GM19099 (cell line): ENCODE measurements around the gene LAMA2.

Source experiments
- POLR2A ChIP-seq: IDR thresholded peaks from 3 replicates; pipeline ENCODE4 v1.6.1; 2011; ENCODE audit warnings: low read depth; ENCODE audit not compliant: insufficient read length; ENCODE audit errors: extremely low read depth

The LAMA2 gene

DNA sequence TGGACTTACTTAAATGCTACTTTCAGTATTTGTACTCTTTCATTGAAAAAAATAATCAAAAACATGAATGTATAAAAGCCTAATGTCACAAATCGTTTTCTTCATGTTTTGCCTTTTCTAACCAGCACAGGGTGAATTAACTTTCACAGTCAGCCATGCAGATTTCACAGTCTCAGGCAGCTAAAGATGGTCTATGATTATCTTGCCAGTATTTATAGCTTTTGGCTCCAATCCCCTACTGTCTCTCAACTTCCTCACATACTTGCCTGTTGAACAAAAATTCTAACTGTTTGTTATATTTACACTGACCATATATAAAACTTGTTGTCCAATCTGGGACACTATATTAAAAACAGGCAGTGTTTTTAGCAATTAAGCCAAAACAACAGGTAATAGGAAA lies 468.9 kb downstream of the LAMA2 start:
- TF ChIP-seq POLR2A, result no peak

DNA sequence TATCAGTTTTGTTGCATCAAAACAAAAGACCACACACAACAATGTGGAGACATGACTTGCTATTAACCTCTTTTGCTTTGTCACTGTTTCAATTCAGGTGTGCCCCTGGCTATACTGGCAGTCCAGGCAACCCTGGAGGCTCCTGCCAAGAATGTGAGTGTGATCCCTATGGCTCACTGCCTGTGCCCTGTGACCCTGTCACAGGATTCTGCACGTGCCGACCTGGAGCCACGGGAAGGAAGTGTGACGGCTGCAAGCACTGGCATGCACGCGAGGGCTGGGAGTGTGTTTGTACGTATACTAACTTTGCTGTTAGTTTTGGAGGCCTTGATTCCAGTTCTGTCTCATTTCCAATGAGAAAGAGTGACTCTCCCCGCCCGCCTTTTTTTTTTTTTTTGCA lies 470.1 kb downstream of the LAMA2 start:
- TF ChIP-seq POLR2A, result no peak

DNA sequence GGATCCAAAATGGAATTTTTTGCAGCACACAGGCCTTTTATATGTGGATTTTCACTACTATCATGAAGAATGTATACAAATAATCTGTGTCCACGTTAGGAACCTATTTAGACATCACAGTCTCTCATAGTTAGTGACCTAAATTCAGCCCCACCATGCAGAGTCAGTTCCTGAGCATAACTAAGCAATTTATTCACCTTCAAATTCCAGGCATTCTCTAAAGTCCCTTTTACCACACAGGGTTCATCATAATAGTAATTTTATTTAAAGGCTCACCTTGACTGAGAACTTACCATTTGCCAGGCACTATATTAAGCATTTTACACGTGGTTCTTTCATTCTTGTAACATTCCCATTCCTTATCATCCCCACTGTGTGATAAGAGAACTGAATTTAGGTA lies 473.2 kb downstream of the LAMA2 start:
- no peak for TF ChIP-seq POLR2A

DNA sequence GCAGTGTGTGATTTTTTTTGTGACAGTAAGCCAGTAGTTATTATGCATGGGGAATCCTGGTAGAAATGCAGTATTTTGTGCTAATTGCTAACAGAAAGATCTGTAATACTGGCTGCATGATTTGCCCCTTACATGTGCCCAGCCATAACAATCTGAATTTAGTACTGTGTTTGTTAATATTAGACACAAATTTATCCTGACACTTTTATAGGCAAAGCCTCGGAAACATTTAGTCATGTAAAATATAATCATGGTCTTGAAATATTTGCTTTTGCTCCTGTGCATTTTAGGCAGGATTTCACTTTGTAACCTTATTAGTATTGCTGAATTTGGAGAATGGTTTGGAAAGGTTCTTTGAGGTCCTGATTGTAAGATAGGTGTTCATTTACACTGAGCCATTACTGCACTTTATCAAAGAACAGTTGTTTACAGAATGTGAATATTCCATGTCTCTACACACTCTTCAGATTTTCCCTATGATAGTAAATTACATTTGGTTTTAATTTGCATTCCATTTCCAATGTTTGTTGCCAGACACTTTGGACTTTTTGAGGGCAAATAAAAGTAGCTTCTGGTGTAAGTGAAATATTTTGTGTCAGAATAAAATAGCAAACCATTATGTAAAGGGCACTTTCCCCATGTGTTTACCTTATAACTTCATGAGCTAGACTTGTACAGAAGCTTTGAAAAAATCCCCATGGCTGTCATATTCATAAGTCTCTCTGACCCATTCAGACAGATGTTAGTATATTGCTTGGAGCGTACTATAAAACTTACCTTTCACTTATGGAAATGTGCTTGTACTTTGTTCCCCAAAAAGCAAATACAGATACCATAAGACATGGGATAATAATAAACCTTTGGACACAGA lies 477.1 kb downstream of the LAMA2 start:
- no peak for TF ChIP-seq POLR2A

DNA sequence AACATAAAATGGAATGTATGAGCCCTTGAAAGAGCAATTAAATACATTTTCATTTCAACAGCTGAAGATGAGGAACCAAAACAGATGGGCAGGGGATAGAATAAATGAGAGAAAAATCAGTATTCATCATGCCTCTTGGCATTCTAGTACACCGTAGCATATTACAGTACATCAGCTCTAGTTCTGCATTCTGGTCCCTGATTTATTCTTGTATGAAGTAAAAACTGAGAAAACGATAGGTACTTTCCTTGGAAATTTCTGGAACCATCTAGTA lies 477.7 kb downstream of the LAMA2 start:
- no peak for TF ChIP-seq POLR2A

DNA sequence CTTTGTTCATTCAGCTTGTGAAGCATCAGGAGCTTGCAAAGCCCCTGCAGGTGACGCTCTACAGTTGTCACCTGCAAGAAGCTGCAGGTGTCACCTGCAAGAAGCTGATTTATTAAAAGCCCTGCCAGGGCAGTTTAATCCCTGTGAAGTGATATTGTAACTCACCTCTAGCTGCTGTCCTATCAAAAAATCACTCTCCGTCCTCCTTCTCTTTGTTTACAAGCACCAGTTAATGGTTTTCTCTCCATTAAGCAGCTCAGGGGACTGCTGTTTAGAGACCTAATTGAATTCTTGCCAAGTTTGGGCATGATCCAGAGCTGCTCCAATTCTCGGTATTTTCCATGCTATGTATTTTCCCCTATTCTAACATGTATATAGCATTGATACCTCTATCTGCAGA lies 481.1 kb downstream of the LAMA2 start:
- TF ChIP-seq POLR2A, result no peak

DNA sequence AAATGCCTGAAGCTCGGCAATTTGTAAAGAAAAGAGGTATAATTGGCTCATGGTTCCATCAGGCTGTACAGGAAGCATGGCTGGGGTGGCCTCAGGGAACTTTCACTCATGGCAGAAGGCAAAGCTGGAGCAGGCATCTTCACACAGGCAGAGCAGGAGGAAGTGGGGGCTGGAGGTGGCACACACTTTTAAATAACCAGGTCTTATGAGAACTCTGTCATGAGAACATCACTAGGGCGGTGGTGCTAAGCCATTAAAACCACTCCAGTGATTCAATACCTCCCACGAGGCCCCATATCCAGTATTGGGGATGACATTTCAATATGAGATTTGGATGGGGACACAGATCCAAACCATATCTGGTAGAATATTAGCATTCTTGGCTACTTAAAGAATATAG lies 481.8 kb downstream of the LAMA2 start:
- no peak for TF ChIP-seq POLR2A

DNA sequence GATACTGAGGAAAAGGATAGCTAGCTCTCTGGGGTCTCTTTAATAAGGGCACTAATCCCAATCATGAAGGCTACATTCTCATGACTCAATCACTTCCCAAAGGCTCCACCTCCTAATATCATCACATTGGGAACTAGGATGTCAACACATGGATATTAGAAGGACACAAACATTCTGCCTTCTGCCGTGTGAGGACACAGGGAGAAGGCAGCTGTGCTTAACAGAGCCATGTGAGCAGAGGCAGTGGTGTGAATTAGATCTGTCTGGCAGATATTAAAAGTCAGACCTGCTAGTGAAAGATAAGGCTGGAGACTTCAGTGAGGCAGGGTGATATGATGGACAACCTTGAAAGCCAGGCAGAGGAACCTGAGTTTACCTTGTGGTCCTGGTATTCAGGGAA lies 485.1 kb downstream of the LAMA2 start:
- no peak for TF ChIP-seq POLR2A

DNA sequence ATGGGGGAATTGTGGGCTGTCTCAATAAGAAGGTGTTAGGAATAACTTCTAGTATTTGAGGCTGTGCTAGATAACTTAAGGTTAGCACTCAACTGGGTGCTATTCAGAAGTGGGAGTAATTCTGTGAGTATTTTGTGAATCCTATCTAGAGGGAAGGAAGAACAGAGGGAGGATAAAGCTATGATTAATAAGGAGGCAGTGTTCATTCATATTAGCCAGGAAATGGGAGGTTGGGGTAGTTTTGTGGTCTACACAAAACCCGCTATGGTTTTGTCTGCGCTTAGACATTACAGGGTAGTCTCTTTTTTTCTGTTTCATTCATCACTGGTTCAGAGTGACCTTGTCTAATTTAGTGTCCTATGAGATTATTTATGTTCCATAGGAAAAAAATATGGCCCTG lies 486.0 kb downstream of the LAMA2 start:
- TF ChIP-seq POLR2A, result no peak

DNA sequence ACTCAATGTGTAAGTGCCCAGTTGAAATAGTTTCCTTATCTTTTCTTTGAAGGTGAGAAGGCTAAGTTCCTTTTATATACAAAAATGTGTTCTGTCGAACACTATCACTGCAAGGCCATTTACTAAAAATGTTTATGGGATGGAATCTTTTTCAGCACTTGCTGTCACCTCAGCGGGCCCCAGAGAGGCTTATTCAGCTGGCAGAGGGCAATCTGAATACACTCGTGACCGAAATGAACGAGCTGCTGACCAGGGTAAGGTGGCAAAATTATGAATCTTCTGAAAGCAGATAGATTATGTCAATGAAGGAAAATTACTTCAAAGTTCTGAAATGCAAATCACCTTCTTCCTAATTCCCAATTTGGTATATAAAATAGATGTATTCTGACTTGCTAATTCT lies 486.8 kb downstream of the LAMA2 start:
- TF ChIP-seq POLR2A, result no peak

DNA sequence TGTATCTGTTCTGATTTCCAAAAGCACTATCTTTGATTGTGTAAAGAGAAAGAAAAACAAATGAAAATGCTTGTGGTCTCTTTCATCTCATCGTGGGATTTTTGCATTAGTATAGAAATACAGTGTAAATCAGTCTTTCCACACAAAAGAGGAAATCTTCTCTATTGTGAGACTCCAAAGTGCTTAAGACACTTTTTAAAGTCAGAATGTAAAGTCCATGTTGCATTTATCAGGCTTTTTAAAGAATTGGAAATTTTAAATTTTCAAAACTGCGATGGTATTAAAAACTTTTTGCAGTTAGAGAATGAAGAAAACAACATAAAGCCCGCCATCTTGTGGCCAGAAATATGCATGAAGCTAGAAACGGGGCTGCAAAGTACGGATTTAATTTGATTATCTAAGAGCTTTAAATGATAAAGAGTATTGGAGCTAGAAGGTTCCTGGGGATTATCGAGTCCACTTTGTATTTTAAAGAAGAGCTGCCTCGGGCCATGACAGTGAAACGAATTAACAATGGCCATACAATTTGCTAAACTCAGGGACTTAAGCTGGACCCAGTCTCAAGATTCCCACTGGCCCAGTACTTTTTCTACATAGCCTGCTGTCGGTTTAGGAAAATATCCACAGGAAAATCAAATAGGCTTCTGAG lies 487.5 kb downstream of the LAMA2 start:
- no peak for TF ChIP-seq POLR2A

DNA sequence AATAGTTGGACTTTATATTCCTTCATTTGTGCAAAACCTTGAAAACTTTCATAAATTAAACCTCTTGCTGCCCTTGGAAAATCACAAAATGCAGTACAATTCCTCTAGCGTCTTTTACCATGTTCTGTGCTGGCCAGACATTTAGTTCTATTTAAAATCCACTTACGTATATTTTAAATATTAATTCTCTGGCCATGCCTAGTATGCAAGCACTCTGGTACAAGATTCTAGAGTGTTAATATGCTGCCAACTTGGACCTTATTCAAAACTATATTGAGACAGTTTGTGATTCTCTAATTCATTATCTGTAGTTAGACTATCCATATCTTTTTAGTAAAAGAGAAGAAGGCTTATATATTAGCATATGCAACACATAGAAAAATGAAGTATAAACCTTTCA lies 498.9 kb downstream of the LAMA2 start:
- no peak for TF ChIP-seq POLR2A

DNA sequence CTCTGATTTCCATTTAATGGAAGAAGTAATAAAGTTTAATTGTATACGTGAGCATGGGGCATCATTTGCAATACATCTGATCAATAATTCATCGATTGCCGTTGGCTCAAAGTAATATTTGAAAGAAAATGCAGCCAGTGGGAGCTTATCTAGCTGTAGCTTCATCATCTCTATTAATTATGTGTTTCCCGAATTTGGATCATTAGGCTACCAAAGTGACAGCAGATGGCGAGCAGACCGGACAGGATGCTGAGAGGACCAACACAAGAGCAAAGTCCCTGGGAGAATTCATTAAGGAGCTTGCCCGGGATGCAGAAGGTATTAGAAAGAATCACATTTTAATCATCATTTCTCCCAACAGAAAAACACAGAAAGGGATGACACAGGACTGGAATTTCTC lies 500.0 kb downstream of the LAMA2 start:
- TF ChIP-seq POLR2A, result no peak

DNA sequence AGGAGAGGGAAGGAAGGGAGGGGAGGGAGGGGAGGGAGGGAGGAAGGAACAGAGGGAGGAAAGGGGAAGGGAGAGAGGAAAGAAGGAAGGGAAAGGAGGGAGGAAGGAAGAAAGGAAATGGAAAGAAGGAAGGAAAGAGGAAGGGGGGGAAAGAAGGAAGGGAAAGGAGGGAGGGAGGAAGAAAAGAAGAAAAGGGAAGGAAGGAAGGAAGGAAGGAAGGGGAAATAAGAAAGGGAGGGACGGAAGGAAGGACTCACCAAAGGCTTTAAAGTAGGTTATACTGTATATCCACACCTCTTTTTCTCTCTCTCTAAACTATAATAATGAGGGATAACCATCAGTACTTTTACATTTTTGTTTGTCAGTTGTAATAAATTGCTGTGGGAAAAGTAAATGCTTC lies 502.2 kb downstream of the LAMA2 start:
- TF ChIP-seq POLR2A, result no peak

DNA sequence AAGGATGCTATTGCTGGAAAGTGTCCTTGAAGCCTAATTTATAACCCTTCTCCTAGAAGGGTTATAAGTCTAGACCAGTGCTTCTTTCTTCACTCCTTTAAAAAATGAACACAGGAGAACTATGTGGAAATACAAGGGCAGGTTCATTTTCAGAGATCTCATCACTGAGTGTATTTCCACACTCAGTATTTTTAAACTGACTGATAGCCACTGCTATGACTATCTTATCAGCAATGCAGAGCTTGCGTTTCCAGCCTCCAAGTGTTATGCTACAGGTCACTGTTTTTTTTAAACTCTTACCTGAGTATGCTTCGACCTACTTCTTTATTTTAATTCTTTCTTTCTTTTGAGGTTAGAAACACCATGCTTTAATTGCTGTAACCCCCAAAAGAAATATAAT lies 508.0 kb downstream of the LAMA2 start:
- no peak for TF ChIP-seq POLR2A

DNA sequence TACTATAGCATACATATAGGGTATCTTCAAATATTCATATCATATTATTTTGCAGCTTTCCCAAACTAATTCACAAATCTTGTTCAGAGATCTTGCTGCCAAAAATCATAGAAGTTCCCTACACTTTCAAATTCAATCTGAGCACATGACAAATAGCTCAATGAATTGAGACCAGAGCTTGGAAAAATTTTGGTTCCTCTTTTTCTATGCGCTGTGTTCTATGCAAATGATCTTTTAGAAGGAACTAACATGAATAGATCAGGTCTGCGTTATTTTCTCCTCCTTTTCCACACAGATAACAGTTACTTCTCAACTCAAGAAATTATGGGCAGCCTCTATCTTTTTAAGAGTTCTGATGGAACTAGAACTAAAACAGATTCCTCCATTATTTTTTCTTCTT lies 510.7 kb downstream of the LAMA2 start:
- TF ChIP-seq POLR2A, result no peak

DNA sequence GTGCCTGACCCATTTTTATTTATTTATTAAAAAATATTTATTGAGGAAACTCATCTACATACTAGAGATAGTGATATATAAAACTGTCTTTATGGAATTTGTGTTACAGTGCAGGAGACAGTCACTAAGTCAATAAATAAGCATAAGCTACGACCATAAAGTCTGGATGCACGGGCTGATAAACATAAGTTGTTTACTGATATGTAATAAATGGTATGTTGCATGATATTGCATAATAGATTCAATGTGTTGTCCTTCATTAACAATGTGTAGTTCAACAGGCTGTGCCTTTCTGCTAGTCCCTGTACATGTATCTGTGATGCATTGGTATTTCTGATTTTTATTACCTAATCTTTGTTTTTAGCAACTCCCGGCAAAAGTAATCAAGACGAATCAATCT lies 515.8 kb downstream of the LAMA2 start:
- TF ChIP-seq POLR2A, result no peak
